Measurements from ENCODE around the gene MYO3B. TPM values are rescaled to one million over a fixed set of nuclear protein-coding genes. Genes with fewer than 3 reads are reported as not detected.
A peak's percentile ranks its signal among the peaks of the same experiment; 100 is the strongest.
"Not testable (repeated sequence)": the region's sequence is repeated elsewhere in the genome, so short reads cannot be mapped to it uniquely, and the experiment has no call there.

Gene MYO3B
- total and polyA plus RNA-seq, 2 experiments from 2014 or later: 0.11 TPM; not detected in 1

- H3K79me2 ChIP-seq (ENCODE audit: insufficient read depth): no peaks in the 10 kb centered on the region
Observed at GRCh38 chr2:170212625-170213280, 34.8 kb downstream of the MYO3B start.

GRCh38 chr2:170213281-170213625 lies 35.3 kb downstream of the MYO3B start:
- H2AFZ ChIP-seq: peak overlapping the region; percentile 79
- peak overlapping the region; percentile 21; the same call in 1 of the 2 replicates for H3K9ac ChIP-seq
- H3K27ac ChIP-seq; DNase-seq; in situ Hi-C loops (cut with MboI); H3K4me1 ChIP-seq (ENCODE audit: insufficient read depth); H3K36me3 ChIP-seq (ENCODE audit: low read depth); H3K79me2 ChIP-seq (ENCODE audit: insufficient read depth); H3K9me3 ChIP-seq (ENCODE audit: low read depth); H3K9me2 ChIP-seq (ENCODE audit: insufficient read depth); H4K20me1 ChIP-seq (ENCODE audit: insufficient read depth); H3K27me3 ChIP-seq (replicated peaks; ENCODE audit: insufficient read depth); H3F3A ChIP-seq (ENCODE audit: insufficient read depth): not testable (repeated sequence)
- WGBS, 2 experiments (ENCODE audit: low coverage in 1 of 2, low lambda C conversion rate in 2 of 2, missing lambda C conversion rate in 2 of 2): 23 to 25% methylated on average over 10 of the region's 10 CpGs
- H3K4me2 ChIP-seq (ENCODE audit: unreplicated experiment): peak overlapping the region; percentile 71
- H3K4me3 ChIP-seq: peak overlapping the region; percentile 60

More at GRCh38 chr2:170212625-170213280, 34.8 kb downstream of the MYO3B start:
- peak; percentile 34 for DNase-seq
- Histone ChIP-seq H3K27me3 (replicated peaks; ENCODE audit: insufficient read depth) (no peaks in the 10 kb centered on the region), H3K27ac (no peak overlapping the region), H3F3A (ENCODE audit: insufficient read depth) (no peaks in the 10 kb centered on the region), H4K20me1 (ENCODE audit: insufficient read depth) (no peaks in the 10 kb centered on the region), H3K4me1 (ENCODE audit: insufficient read depth) (peaks cover 5% of the 10 kb centered on the region; the same call in 1 of the 2 replicates), H3K4me2 (ENCODE audit: unreplicated experiment) (peak overlapping the region; percentile 71), H2AFZ (peak overlapping the region; percentile 79), H3K9me2 (ENCODE audit: insufficient read depth) (no peaks in the 10 kb centered on the region), H3K9me3 (ENCODE audit: low read depth) (no peaks in the 10 kb centered on the region), H3K36me3 (ENCODE audit: low read depth) (no peaks in the 10 kb centered on the region), H3K9ac (peak overlapping the region; percentile 21; the same call in 1 of the 2 replicates), H3K4me3 (peak overlapping the region; percentile 60)
- in situ Hi-C loops (cut with MboI): no loop called here
- TF ChIP-seq EZH2 (IDR thresholded peaks at IDR 0.05; ENCODE audit: insufficient read depth, poor library complexity, severe bottlenecking) (no peak), EZH2phosphoT487 (IDR thresholded peaks at IDR 0.05; ENCODE audit: insufficient read depth, low read depth) (no peak)
- WGBS, 2 experiments (ENCODE audit: low coverage in 1 of 2, low lambda C conversion rate in 2 of 2, missing lambda C conversion rate in 2 of 2): 6 to 8% methylated on average over 14 of the region's 14 CpGs

- Histone ChIP-seq H3K9ac (no peak overlapping the region), H3K4me1 (ENCODE audit: insufficient read depth) (peaks cover 5% of the 10 kb centered on the region; the same call in 1 of the 2 replicates), H3K4me2 (ENCODE audit: unreplicated experiment) (no peak overlapping the region), H4K20me1 (ENCODE audit: insufficient read depth) (no peaks in the 10 kb centered on the region), H3K36me3 (ENCODE audit: low read depth) (no peaks in the 10 kb centered on the region), H2AFZ (peak overlapping the region; percentile 79), H3K9me3 (ENCODE audit: low read depth) (no peaks in the 10 kb centered on the region), H3F3A (ENCODE audit: insufficient read depth) (no peaks in the 10 kb centered on the region), H3K79me2 (ENCODE audit: insufficient read depth) (no peaks in the 10 kb centered on the region), H3K27ac (no peak overlapping the region), H3K9me2 (ENCODE audit: insufficient read depth) (no peaks in the 10 kb centered on the region), H3K4me3 (no peak overlapping the region), H3K27me3 (replicated peaks; ENCODE audit: insufficient read depth) (no peaks in the 10 kb centered on the region)
- in situ Hi-C loops (cut with MboI): no loop called here
- TF ChIP-seq EZH2phosphoT487 (IDR thresholded peaks at IDR 0.05; ENCODE audit: insufficient read depth, low read depth) (no peak), EZH2 (IDR thresholded peaks at IDR 0.05; ENCODE audit: insufficient read depth, poor library complexity, severe bottlenecking) (no peak)
- 65 to 69% methylated on average over 2 of the region's 2 CpGs for WGBS, 2 experiments (ENCODE audit: low coverage in 1 of 2, low lambda C conversion rate in 2 of 2, missing lambda C conversion rate in 2 of 2)
- no peak for DNase-seq
Observed at GRCh38 chr2:170213651-170214050, 35.7 kb downstream of the MYO3B start.

- WGBS, 2 experiments (ENCODE audit: low coverage in 1 of 2, low lambda C conversion rate in 2 of 2, missing lambda C conversion rate in 2 of 2): 59 to 61% methylated on average over 7 of the region's 7 CpGs
- H3K36me3 ChIP-seq (ENCODE audit: low read depth): no peaks in the 10 kb centered on the region
- no peak overlapping the region for H3K9ac ChIP-seq
- H3K27me3 ChIP-seq (replicated peaks; ENCODE audit: insufficient read depth): no peaks in the 10 kb centered on the region
- TF ChIP-seq EZH2 (IDR thresholded peaks at IDR 0.05; ENCODE audit: insufficient read depth, poor library complexity, severe bottlenecking) (no peak), EZH2phosphoT487 (IDR thresholded peaks at IDR 0.05; ENCODE audit: insufficient read depth, low read depth) (no peak)
- no peak overlapping the region for H2AFZ ChIP-seq
- no peaks in the 10 kb centered on the region for H3K9me3 ChIP-seq (ENCODE audit: low read depth)
- H3K9me2 ChIP-seq (ENCODE audit: insufficient read depth): no peaks in the 10 kb centered on the region
- H3K27ac ChIP-seq: no peak overlapping the region
- H3K79me2 ChIP-seq (ENCODE audit: insufficient read depth): no peaks in the 10 kb centered on the region
- H3F3A ChIP-seq (ENCODE audit: insufficient read depth): no peaks in the 10 kb centered on the region
- DNase-seq: no peak
- H4K20me1 ChIP-seq (ENCODE audit: insufficient read depth): no peaks in the 10 kb centered on the region
- in situ Hi-C loops (cut with MboI): no loop called here
- peaks cover 5% of the 10 kb centered on the region; the same call in 1 of the 2 replicates for H3K4me1 ChIP-seq (ENCODE audit: insufficient read depth)
- H3K4me2 ChIP-seq (ENCODE audit: unreplicated experiment): no peak overlapping the region
- no peak overlapping the region for H3K4me3 ChIP-seq
Observed at GRCh38 chr2:170214309-170214948, 36.5 kb downstream of the MYO3B start.

Measured in GM23248 (cell line).